ENCODE data around the gene NSG1. TPM values are rescaled to one million over a fixed set of nuclear protein-coding genes. Genes with fewer than 3 reads are reported as not detected.

The NSG1 gene
- total RNA-seq, 2 donors from 2014 or later = 1.0 to 3.2 TPM

- Mint-ChIP-seq H3K4me1 (ENCODE audit: low read depth) (no peaks in the 10 kb centered on the region), H3K4me3 (no peak overlapping the region), H3K27ac (no peak overlapping the region), H3K9me3 (no peaks in the 10 kb centered on the region), H3K27me3 (ENCODE audit: low read depth) (no peaks in the 10 kb centered on the region), H3K36me3 (ENCODE audit: insufficient read depth in 2 of 2) (no peaks in the 10 kb centered on the region)
- no peak for ATAC-seq (replicated peaks in 1 of 2)
- no peak for DNase-seq
These were observed 21.9 kb downstream of the NSG1 start for GRCh38 chr4:4408576-4409335.

DNA sequence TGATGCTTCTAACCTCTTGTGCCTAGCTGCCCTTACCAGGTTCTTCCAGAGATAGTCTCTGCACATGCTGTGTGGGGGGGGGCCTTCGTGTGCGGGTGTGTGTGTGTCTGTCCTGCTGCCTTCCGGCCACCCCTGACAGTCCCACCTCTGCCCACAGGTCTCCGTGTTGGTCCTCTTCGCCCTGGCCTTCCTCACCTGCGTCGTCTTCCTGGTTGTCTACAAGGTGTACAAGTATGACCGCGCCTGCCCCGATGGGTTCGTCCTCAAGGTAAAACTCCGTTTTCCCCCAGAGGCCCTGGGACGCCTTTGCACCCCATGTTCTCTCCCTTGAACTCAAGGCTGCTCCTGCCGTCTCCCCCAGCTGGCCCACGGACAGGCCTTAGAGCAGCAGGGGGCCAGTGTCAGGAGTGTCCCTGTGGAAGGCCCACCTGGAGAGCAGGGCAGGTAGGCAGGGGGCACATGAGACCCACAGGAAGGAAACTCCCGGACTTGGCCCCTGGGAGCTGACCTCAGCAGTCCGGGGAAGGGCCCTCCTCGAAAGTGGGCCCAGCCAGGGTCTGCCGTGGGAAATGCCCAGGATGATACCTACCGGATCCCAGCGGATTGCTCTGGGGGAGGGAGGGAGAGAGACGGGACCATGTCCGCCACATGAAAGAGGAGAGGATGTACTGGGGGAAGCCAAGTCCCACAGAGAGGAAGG is 22.7 kb downstream of the NSG1 start:
- Mint-ChIP-seq H3K27me3 (ENCODE audit: low read depth) (no peaks in the 10 kb centered on the region), H3K9me3 (no peaks in the 10 kb centered on the region), H3K36me3 (ENCODE audit: insufficient read depth in 2 of 2) (no peaks in the 10 kb centered on the region), H3K4me1 (ENCODE audit: low read depth) (no peaks in the 10 kb centered on the region), H3K4me3 (no peak overlapping the region), H3K27ac (no peak overlapping the region)
- ATAC-seq (replicated peaks in 1 of 2) (no peak), DNase-seq (no peak)

DNA sequence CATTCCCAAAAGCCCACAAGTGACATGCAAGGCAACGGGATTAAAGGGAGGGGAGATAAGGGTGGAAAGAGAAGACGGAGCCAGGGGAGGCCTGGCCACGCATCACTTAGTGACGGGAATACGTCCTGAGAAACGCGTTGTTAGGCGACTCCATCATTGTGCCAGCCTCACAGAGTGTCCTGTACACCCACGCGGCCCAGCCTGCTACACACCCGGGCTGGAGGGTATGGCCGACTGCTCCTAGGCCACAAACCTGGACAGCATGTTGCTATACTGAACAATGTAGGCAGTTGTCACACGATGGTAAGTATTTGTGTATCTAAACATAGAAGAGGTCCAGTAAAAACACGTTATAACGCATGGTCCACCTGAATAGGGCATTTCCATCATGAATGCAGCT is 23.4 kb downstream of the NSG1 start:
- H3K9me3 Mint-ChIP-seq = no peaks in the 10 kb centered on the region
- no peaks in the 10 kb centered on the region for H3K27me3 Mint-ChIP-seq (ENCODE audit: low read depth)
- no peaks in the 10 kb centered on the region for H3K36me3 Mint-ChIP-seq (ENCODE audit: insufficient read depth in 2 of 2)
- H3K4me1 Mint-ChIP-seq (ENCODE audit: low read depth) = no peaks in the 10 kb centered on the region
- H3K4me3 Mint-ChIP-seq = no peak overlapping the region
- ATAC-seq (replicated peaks in 1 of 2) (no peak), DNase-seq (no peak)
- no peak overlapping the region for H3K27ac Mint-ChIP-seq

DNA sequence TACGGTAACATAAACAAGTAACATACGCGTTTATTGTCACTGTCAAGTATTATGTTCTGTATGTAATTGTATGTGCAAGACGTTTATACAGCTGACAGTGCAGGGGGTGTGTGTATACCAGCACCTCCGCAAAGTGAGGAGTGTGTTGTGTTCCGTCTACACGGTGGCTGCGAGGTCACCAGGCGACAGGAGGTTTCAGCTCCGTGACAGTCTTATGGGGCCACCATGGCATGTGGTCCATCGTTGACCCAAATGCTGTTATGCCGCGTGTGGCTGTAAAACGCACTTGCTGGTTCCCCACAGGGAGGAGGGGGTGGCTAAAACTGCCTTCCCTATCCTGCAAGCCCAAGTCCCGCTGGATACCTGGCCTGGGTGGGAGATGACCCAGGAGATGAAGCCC is 25.0 kb downstream of the NSG1 start:
- H3K27ac Mint-ChIP-seq = no peak overlapping the region
- no peak for DNase-seq
- H3K36me3 Mint-ChIP-seq (ENCODE audit: insufficient read depth in 2 of 2) = peaks cover 3% of the 10 kb centered on the region in 2 donors
- no peaks in the 10 kb centered on the region for H3K9me3 Mint-ChIP-seq
- H3K27me3 Mint-ChIP-seq (ENCODE audit: low read depth) = no peaks in the 10 kb centered on the region
- no peak overlapping the region for H3K4me3 Mint-ChIP-seq
- H3K4me1 Mint-ChIP-seq (ENCODE audit: low read depth) = no peaks in the 10 kb centered on the region
- ATAC-seq (replicated peaks in 1 of 2) = no peak

DNA sequence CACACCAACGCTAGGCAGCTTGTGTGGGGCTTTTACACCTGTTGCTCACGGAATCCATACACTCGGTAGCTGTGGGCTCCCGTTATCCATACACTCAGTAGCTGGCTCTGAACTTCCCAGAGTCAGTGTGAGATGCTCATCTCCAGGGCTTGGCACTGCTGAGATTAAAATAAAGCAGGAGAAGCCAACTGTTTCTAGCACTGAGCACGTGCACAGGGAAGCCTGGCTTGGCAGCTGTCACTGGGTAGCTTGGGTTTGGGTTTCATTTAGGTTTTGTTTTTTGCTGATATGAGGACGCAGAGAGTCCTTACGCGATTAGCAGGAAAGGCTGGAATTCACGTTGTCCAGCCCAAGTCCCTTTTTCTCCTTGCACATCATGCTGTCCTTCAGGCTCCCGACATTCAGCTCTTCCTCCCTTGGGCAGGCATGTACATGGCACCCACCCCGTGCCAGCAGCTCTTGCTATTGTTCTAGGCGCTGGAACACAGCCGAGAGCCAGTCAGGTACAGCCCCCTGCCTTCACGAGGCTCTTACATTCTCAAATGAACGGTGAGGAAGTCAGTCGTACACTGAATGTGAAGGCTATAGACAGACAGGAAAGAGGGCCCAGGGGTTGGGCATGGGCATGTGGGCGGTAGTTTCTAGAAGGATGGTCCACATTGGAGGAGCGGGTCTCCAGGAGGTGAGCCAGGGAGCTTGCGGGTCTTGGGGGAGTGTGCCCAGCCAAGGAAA is 25.9 kb downstream of the NSG1 start:
- H3K27me3 Mint-ChIP-seq (ENCODE audit: low read depth) = no peaks in the 10 kb centered on the region
- no peaks in the 10 kb centered on the region for H3K9me3 Mint-ChIP-seq
- no peak overlapping the region for H3K27ac Mint-ChIP-seq
- H3K4me3 Mint-ChIP-seq = no peak overlapping the region
- DNase-seq = no peak
- H3K36me3 Mint-ChIP-seq (ENCODE audit: insufficient read depth in 2 of 2) = peaks cover 3 to 5% of the 10 kb centered on the region in 2 donors
- peaks cover under 1% of the 10 kb centered on the region for H3K4me1 Mint-ChIP-seq (ENCODE audit: low read depth)
- ATAC-seq (replicated peaks in 1 of 2) = no peak

GRCh38 chr4:4413373-4413725 is 26.4 kb downstream of the NSG1 start:
- H3K4me3 Mint-ChIP-seq = no peak overlapping the region
- peaks cover 6% of the 10 kb centered on the region for H3K4me1 Mint-ChIP-seq (ENCODE audit: low read depth)
- ATAC-seq (replicated peaks in 1 of 2) = no peak
- H3K36me3 Mint-ChIP-seq (ENCODE audit: insufficient read depth in 2 of 2) = peaks cover 3 to 5% of the 10 kb centered on the region in 2 donors
- H3K9me3 Mint-ChIP-seq = no peaks in the 10 kb centered on the region
- H3K27ac Mint-ChIP-seq = no peak overlapping the region
- no peaks in the 10 kb centered on the region for H3K27me3 Mint-ChIP-seq (ENCODE audit: low read depth)
- no peak for DNase-seq

DNA sequence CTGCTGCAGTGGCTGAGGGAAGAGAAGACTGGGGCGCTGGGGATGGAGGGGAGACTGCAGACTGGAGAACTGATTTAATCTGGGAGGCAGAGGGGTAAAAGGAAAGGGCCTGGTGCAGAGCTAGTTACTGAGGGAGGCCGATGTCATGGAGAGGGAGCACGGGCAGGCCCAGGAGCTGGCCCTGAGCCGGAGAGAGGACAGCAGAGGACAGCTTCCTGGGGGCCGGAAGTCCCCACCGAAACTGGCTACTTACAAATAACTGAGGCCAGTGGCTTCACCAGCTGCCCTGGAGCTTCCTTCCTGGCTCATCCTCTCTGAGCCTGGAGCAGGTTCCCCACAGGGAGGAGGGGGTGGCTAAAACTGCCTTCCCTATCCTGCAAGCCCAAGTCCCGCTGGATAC is 26.9 kb downstream of the NSG1 start:
- H3K4me1 Mint-ChIP-seq (ENCODE audit: low read depth) = peaks cover 10% of the 10 kb centered on the region
- ATAC-seq (replicated peaks in 1 of 2) (no peak), DNase-seq (no peak)
- H3K36me3 Mint-ChIP-seq (ENCODE audit: insufficient read depth in 2 of 2) = peaks cover 3 to 5% of the 10 kb centered on the region in 2 donors
- no peaks in the 10 kb centered on the region for H3K27me3 Mint-ChIP-seq (ENCODE audit: low read depth)
- H3K4me3 Mint-ChIP-seq = no peak overlapping the region
- no peak overlapping the region for H3K27ac Mint-ChIP-seq
- H3K9me3 Mint-ChIP-seq = no peaks in the 10 kb centered on the region

DNA sequence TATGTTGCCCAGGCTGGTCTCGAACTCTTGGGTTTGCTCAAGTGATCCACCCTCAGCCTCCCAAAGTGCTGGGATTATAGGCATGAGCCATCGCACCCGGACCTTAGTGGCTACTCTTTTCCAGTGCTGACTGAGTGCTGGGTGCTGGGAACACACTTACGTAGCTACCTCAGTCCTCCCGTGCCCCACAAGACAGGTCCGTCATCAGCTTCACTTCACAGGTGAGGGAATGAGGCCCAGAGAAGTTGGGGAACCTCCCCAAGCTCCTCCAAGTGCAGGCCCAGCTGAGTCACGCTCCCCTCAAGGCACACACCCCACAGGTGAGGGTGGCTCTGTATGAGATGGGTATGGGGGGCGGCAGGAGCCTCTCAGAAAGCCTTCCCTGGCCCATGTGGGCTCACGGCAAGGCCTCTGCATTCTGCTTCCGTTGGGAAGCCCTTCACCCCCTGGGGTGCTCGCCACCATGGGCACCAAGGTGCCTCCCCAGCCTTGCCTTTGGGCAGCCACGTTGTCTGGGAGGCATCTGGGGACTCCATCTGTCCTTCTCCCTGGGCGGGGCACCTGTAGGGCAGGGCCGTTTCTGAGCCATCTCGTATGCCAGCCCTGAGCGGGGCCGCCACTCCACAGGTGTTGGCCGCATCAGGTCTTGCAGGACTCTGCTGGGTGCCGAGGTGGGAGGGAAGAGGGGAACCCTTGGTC is 28.4 kb downstream of the NSG1 start:
- DNase-seq (no peak), ATAC-seq (replicated peaks in 1 of 2) (no peak)
- Mint-ChIP-seq H3K27ac (no peak overlapping the region), H3K4me3 (no peak overlapping the region), H3K27me3 (ENCODE audit: low read depth) (no peaks in the 10 kb centered on the region), H3K4me1 (ENCODE audit: low read depth) (peaks cover 21% of the 10 kb centered on the region), H3K9me3 (no peaks in the 10 kb centered on the region), H3K36me3 (ENCODE audit: insufficient read depth in 2 of 2) (peaks cover 4 to 7% of the 10 kb centered on the region in 2 donors)

DNA sequence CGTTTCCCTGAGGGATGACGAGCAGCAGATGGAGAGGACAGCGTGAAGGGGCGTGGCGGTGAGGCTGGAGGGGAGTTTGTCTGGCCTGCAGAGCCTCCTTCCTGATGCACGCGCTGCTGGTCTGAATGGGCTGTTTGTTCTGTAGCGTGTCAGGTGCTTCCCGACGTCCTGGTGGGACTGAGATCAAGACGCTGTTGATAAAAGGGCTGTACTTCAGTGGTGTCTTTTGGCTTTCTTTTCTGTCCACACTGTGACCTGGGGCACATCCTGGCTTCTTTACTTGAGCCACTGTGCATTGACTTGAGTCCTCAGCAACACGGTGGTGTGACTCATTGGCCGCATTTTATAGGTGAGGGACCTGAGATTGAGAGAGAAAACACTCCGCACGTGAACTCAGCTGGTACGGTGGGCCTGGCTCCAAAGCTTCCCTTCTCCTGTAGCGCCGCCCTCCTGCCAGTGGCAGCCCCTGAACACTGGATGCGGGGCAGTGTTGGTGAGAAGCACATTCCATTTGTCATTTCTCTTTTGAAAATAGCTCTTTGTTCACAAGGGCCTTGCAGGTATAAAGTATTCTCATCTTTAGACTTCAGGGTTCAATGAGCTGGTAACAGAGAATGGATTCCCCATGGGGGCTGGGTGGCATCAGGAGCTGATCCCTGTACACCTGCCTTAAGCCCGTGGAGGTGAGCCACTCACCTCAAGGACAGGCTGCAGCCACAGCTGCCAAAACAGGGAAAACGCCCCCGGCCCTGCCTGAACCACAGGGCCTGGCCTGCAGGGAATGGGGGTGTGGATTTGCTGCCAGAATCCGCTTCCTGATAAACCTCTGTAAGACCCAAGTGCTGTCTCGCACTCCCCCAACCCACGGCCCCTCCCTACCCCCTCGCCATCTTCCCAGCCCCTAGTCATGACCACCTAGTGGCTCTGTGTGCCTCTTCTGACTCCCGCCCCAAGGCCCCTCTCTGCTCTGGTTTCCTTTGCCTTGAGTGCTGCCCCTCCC is 29.2 kb downstream of the NSG1 start:
- no peaks in the 10 kb centered on the region for H3K9me3 Mint-ChIP-seq
- peaks cover 4 to 7% of the 10 kb centered on the region in 2 donors for H3K36me3 Mint-ChIP-seq (ENCODE audit: insufficient read depth in 2 of 2)
- ATAC-seq (replicated peaks in 1 of 2) = no peak
- no peaks in the 10 kb centered on the region for H3K27me3 Mint-ChIP-seq (ENCODE audit: low read depth)
- H3K27ac Mint-ChIP-seq = no peak overlapping the region
- no peak overlapping the region for H3K4me3 Mint-ChIP-seq
- DNase-seq = no peak
- peaks cover 21% of the 10 kb centered on the region for H3K4me1 Mint-ChIP-seq (ENCODE audit: low read depth)

DNA sequence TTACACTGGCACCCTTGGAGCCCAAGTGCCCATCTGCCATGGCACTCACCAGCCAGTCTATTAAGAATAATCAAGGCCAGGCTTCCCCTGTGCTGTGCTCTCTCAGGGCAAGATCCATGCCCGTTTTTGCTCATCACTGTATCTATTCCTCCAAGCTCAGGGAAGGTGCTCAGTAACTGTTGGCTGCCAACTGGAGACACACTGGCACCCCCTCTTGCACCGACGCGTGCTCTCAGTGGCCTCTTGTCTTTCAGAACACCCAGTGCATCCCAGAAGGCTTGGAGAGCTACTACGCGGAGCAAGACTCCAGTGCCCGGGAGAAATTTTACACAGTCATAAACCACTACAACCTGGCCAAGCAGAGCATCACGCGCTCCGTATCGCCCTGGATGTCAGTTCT is 30.1 kb downstream of the NSG1 start:
- no peak overlapping the region for H3K4me3 Mint-ChIP-seq
- peaks cover 21% of the 10 kb centered on the region for H3K4me1 Mint-ChIP-seq (ENCODE audit: low read depth)
- H3K36me3 Mint-ChIP-seq (ENCODE audit: insufficient read depth in 2 of 2) = peaks cover 4 to 7% of the 10 kb centered on the region in 2 donors
- no peak for DNase-seq
- H3K9me3 Mint-ChIP-seq = no peaks in the 10 kb centered on the region
- ATAC-seq (replicated peaks in 1 of 2) = no peak
- no peaks in the 10 kb centered on the region for H3K27me3 Mint-ChIP-seq (ENCODE audit: low read depth)
- no peak overlapping the region for H3K27ac Mint-ChIP-seq

DNA sequence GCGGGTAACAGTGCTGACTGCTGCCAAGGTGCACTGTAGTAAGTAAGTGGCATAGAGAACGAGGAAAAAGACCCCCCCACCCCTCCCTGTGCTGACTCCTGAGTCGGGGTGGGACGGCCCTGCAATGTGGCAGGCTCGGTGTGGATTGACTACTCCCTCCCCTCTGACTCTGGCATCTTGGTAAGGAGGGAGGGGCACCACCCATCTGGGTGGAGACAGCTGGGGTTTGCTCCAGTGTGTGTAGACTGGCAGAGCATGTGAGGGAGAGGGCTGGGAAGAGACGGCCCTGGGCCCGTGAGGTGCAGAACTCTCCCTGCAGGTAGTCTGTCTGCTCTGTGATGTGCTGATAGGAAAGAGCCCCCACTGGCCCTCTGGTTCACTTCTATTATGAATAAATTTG is 31.0 kb downstream of the NSG1 start:
- DNase-seq = no peak
- peaks cover 4 to 7% of the 10 kb centered on the region in 2 donors for H3K36me3 Mint-ChIP-seq (ENCODE audit: insufficient read depth in 2 of 2)
- no peak overlapping the region for H3K27ac Mint-ChIP-seq
- H3K27me3 Mint-ChIP-seq (ENCODE audit: low read depth) = no peaks in the 10 kb centered on the region
- H3K4me3 Mint-ChIP-seq = peak overlapping the region; percentile 7 to 34
- H3K9me3 Mint-ChIP-seq = no peaks in the 10 kb centered on the region
- peaks cover 21% of the 10 kb centered on the region for H3K4me1 Mint-ChIP-seq (ENCODE audit: low read depth)
- no peak for ATAC-seq (replicated peaks in 1 of 2)
